Epithelial cell of proximal tubule (primary cell): ENCODE data around the gene BMERB1. TPM values are rescaled to one million over a fixed set of nuclear protein-coding genes. Genes with fewer than 3 reads are reported as not detected.
"Not testable (repeated sequence)": the region's sequence is repeated elsewhere in the genome, so short reads cannot be mapped to it uniquely, and the experiment has no call there.

Experiments used
- DNase-seq: peaks from one replicate; pipeline ENCODE4 v3.0.0-alpha.2; 2011; ENCODE audit warnings: low read depth
- H3K4me3 ChIP-seq: 2 replicates; pipeline ENCODE4 v1.5.1; 2011; ENCODE audit warnings: low read depth, mild to moderate bottlenecking, low read length
- total RNA-seq: library from RNA; depleted of rRNA; stranded (reverse); fragments of >200 nt; gene quantifications from 2 replicates; pipeline ENCODE4 v1.2.3, GENCODE V29; 2015
- TF ChIP-seq, protein P1 (sequence below): conservative IDR thresholded peaks from 2 replicates; pipeline ENCODE4 v1.5.1; 2012; ENCODE audit warnings: low read depth, mild to moderate bottlenecking, low read length

Gene BMERB1
- total RNA-seq, 1 donor from 2014 or later, result 15.8 TPM

DNA sequence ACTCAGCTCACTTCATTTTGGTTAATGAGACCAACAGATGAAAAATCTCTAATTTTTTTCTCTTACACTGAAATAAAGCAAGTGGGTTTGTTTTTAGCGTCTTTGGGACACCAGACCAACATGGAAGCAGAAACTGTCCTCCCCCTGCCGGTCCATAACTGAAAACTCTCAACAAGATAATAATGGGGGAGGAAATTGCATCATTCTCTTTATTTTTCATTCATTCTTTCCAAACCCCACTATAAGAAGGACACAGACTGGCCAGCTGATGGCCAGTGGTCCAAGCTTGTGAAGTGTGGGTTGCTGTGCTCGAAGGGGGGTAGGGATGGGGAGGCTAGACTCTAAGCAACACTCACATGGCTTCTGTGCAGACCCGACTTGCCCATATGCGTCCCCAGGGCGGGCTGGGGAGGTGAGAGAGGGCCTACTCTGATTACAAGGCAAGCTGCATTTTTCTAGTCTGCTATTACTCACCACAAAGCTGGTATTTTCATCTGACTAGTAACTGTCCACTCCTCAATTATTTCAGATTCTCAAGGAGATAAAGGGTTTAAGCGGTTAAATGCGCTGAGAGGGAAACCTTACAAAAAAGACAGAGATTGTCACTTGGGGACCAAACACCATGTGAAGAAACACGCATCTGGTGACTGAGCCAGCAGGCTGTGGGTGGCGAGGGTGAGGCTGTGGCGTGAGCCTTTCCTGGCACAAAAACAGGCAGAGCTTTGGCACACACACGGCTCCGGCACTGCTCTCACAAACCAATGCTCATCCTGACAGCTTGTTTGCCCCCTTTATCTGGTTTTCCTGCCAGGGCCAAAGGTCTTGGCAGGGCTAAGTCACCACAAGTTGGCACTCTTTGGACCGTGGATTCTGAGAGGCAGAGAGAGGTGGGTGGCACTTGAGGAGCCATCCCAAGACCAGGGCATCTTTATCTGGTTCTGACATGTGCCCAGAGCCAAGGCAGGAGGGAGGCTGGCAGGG lies 170.4 kb downstream of the BMERB1 start:
- TF ChIP-seq, protein P1, sequence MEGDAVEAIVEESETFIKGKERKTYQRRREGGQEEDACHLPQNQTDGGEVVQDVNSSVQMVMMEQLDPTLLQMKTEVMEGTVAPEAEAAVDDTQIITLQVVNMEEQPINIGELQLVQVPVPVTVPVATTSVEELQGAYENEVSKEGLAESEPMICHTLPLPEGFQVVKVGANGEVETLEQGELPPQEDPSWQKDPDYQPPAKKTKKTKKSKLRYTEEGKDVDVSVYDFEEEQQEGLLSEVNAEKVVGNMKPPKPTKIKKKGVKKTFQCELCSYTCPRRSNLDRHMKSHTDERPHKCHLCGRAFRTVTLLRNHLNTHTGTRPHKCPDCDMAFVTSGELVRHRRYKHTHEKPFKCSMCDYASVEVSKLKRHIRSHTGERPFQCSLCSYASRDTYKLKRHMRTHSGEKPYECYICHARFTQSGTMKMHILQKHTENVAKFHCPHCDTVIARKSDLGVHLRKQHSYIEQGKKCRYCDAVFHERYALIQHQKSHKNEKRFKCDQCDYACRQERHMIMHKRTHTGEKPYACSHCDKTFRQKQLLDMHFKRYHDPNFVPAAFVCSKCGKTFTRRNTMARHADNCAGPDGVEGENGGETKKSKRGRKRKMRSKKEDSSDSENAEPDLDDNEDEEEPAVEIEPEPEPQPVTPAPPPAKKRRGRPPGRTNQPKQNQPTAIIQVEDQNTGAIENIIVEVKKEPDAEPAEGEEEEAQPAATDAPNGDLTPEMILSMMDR, result no peak
- DNase-seq, result no peak
- H3K4me3 ChIP-seq, result no peak overlapping the region

DNA sequence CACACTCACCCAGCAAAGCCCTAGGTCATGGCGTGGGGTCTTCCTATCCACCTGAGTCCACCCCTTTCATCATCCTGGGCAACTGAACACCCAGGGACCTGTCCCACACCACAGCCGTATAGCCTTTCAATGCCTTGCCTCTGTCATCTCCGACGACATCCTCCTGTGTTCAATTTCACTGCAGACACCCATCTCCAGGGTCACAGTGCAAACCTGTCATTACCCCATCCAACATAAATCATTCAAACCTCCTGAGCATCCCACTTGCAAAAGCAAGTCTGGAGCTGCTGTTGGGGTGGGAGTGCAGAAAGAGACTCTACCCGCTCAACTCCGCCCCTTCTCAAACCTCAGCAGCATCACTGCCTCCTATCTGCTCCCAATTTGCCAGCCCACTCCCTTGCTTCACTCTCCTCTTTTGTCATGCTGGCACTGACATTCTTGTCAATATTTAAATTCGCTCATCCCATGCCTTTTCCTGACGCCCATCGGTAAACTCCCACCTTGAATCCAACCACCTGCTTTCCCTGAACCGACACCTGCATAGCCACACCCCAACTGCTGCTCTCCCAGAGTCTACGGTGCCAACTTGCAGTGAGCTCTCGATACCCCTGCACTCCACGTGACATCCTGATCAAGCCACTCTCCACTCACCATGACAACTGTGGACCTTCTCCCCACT lies 171.6 kb downstream of the BMERB1 start:
- H3K4me3 ChIP-seq, result no peak overlapping the region
- TF ChIP-seq, protein P1, result no peak
- no peak for DNase-seq

DNA sequence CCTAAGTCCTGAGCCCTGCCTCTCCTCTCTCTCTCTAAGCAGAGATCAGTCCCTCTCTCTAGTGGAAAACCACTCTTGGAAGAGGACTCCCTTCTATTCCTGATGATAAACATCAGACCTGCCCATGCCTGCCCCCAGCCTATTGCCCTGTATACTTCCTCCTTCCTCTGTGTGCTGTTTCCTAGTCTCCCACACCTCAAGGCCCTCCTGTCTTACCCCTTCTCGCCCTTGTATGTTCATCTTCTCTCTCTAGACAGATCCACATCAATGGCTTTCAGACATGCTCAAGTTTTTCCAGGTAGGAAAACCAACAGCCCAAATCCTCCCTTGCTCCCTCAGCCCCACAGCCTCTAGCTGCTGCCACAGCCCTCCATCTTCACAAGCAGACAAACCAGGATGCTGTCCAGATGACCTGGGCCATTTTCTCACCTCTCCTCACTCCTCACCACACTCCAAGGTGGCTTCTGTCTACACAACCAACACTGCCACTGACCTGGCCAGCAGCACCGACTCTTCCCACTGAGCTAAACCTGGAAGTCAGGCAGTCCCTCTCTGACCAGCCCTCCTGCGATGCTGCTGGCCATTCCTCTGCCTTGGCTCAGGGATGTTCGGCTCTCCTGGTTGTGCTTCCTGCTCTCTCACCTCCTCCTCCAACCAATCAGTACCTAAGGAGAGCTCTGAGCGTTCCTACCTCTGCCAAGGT lies 172.3 kb downstream of the BMERB1 start:
- H3K4me3 ChIP-seq, result no peak overlapping the region
- DNase-seq, result no peak
- TF ChIP-seq, protein P1, result no peak

DNA sequence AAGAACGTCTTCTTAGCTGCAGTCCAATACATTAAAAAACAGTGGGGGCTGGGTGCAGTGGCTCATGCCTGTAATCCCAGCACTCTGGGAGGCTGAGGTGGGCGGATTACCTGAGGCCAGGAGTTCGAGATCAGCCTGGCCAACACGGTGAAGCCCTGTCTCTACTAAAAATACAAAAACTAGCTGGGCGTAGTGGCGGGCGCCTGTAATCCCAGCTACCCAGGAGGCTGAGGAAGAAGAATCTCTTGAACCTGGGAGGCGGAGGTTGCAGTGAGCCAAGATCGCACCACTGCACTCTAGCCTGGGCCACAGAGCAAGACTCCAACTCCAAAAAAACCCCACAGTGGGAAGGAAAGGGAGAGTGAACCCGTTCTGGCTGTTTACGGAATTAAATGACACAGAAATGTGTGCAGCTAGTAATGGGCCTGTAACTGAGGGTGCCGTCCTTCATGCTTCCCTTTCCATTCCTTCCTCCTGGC lies 172.9 kb downstream of the BMERB1 start:
- not testable (repeated sequence) for H3K4me3 ChIP-seq, DNase-seq

DNA sequence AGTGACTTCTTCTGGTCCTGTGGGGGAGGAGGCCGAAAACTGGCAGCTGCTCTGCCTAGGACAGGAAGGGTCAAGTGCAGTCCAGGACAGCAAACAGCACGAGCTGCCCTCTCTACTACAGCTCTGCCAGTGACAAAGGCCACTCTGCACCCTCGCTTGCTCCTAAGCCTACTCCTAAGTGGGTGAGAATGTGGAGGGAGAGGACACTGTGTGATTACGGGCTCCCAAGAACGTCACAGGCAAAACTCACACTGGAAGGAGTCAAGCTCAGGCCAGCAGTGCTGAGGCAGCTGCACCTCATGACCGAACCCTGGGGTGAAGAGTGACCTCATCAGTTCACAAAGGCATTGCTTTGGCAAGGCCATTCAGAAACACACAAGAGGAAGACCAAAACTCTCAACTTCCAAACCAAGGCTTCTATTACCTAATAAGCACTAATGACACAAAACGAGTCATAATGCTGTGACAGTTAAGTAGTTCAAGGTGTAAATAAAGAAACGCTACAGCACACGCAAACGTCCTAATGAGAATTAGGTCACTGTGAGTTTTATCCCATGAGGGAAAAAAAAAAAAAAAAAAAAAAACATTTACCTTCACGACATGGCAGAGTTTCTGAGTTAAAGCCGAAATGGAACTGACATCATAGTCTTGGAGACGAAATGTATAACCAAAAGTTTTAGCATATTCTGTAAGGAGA lies 173.5 kb downstream of the BMERB1 start:
- H3K4me3 ChIP-seq, result no peak overlapping the region
- TF ChIP-seq, protein P1, result no peak
- no peak for DNase-seq

DNA sequence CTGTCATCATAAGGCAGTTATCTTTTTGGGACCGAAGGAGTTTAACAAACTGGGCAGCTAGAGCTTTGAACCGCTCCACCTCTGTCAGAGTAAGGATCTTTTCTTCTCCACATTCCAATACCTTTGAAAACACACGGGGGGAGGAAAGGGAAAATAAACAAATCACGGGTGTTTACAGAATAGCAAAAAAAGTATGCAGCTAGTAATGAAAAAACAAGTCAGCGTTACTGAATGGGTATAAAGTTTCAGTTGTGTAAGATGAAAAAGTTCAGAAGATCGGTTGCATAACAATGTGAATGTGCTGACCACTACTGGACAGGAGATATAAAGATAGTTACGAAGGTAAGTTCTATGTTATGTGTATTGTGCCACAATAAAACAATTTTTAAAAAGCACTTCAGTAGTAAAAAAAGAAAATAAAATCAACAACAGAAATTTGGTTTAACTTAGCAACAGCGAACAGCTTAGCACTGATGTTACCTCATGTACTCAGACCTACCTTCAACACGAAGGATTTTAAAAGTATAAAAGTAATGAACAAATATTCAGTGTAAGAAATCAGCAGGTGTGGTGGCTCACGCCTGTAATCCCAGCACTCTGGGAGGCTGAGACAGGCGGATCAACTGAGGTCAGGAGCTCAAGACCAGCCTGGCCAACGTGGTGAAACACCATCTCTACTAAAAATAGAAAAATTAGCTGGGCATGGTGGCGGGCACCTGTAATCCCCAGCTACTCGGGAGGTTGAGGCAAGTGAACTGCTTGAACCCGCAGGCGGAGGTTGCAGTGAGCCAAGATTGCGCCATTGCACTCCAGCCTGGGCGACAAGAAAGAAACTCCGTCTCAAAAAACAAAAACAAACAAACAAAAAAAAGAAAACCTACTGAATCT lies 174.3 kb downstream of the BMERB1 start:
- no peak for DNase-seq
- TF ChIP-seq, protein P1, result no peak
- H3K4me3 ChIP-seq, result no peak overlapping the region
